Activated naive CD8-positive, alpha-beta T cell treated with anti-CD3 and anti-CD28 coated beads for 36 hours (primary cell): ENCODE measurements around the gene GH1. TPM values are rescaled to one million over a fixed set of nuclear protein-coding genes. Genes with fewer than 3 reads are reported as not detected.
"Not testable (repeated sequence)": the region's sequence is repeated elsewhere in the genome, so short reads cannot be mapped to it uniquely, and the experiment has no call there.

Experiments used
- DNase-seq: peaks from one replicate; pipeline ENCODE4 v3.0.0; 2021
- H3K27ac Mint-ChIP-seq: one replicate; pipeline ENCODE4 v1.8.0; 2022; ENCODE audit warnings: mild to moderate bottlenecking, moderate library complexity, mixed read lengths
- H3K27me3 Mint-ChIP-seq: one replicate; pipeline ENCODE4 v1.8.0; 2022; ENCODE audit warnings: mild to moderate bottlenecking, mixed read lengths
- H3K36me3 Mint-ChIP-seq: one replicate; pipeline ENCODE4 v1.8.0; 2021; ENCODE audit warnings: mild to moderate bottlenecking, mixed read lengths
- H3K4me1 Mint-ChIP-seq: one replicate; pipeline ENCODE4 v1.8.0; 2021; ENCODE audit warnings: mixed read lengths
- H3K4me3 Mint-ChIP-seq: one replicate; pipeline ENCODE4 v1.8.0; 2022; ENCODE audit warnings: mild to moderate bottlenecking, moderate library complexity, mixed read lengths
- H3K9me3 Mint-ChIP-seq: one replicate; pipeline ENCODE4 v1.8.0; 2022; ENCODE audit warnings: mixed read lengths
- total RNA-seq, 2 experiments: library from RNA; stranded (reverse); gene quantifications; one replicate each; pipeline ENCODE4 v1.2.3, GENCODE V29; 2021

GH1 gene
- total RNA-seq, 2 experiments from 2014 or later: not detected

DNA sequence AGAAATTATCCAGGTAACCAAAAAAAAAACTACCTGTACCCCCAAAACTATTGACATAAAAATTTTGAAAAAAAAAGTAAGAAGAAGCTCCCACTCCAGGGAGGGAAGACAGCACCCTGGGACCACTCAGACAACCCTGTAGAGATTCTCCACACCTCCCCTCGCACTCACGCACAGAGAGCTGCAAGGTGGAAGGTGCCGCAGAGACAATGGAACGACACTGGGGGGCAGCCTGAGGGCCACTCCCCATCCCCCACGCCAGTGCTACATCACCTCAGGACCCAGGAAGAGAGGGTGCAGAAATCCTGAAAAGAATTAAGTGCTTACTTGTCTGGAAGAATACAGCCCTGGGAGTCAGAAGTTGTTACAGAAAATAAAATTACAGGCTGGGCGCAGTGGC, 18.7 kb upstream of the GH1 start:
- H3K9me3 Mint-ChIP-seq: no peaks in the 10 kb centered on the region
- no peaks in the 10 kb centered on the region for H3K36me3 Mint-ChIP-seq
- H3K4me1 Mint-ChIP-seq: peaks cover 7% of the 10 kb centered on the region
- H3K27ac Mint-ChIP-seq: no peak overlapping the region
- no peak for DNase-seq
- H3K4me3 Mint-ChIP-seq: no peak overlapping the region
- no peaks in the 10 kb centered on the region for H3K27me3 Mint-ChIP-seq

DNA sequence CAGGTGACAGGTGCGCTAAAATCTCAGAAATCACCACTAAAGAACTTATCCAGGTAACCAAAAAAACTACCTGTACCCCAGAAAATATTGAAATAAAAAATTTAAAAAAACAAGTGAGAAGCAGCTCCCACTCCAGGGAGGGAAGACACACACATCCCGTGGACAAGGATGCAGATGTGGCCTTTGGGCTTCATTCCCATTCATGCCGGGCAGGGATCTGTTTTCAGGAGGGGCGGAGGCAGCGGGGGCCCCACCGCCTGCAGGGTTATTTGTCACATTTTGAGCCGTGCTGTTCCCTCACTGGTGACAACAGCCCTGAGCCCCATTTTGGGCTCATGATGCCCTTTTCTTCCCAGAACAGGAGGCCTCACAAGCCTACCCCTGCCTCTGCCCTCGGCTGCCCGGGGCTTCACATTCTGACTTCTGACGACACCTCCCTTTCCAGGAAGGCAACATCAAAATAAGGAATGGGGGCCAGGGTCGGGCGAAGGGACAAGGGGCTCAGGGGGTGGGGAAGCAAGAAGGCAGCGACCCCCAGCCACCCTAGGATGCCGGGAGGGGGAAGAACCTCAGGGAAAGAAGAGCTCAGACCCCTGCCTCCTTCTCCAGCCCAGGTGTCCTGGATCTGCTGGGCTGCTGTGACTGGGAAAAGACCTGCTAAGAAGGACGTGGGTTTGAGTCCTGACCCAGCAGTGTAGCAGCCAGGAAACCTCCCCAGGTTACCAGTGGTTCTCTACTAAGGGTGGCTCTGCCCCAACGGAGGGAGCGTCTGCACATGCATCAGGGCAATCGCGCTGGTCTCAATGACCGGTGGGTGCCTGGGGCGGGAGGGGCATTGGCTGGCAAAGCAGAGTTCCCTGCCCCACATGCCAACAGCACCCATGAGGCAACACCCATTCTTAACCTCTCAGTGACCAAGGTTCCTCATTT, 15.8 kb upstream of the GH1 start:
- Mint-ChIP-seq H3K4me1 (peaks cover 20% of the 10 kb centered on the region), H3K4me3 (no peak overlapping the region), H3K27me3 (no peaks in the 10 kb centered on the region), H3K9me3 (no peaks in the 10 kb centered on the region), H3K27ac (peak overlapping the region; percentile 12), H3K36me3 (no peaks in the 10 kb centered on the region)
- DNase-seq: no peak

DNA sequence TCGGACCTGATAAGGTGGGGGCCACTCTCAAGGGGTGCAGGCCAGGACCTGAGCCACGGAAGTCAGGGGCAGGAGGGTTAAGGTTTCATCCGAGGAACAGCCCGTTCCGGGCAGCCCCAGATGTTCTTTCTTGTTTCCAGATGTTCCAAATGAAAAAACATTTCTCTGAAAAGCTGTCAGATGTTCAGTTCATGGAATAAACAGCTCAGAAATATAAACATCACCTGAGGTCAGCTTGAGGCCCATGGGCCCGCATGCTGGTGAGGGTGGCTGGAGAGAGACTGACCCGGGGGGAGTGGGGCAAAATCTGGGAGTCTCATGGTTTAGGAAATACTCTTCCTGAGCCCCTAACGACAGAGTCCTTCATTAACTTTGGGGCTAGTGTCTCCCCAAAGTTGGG, 15.0 kb upstream of the GH1 start:
- H3K4me1 Mint-ChIP-seq: peaks cover 20% of the 10 kb centered on the region
- H3K27ac Mint-ChIP-seq: no peak overlapping the region
- no peaks in the 10 kb centered on the region for H3K27me3 Mint-ChIP-seq
- no peak for DNase-seq
- H3K4me3 Mint-ChIP-seq: no peak overlapping the region
- no peaks in the 10 kb centered on the region for H3K9me3 Mint-ChIP-seq
- H3K36me3 Mint-ChIP-seq: no peaks in the 10 kb centered on the region

DNA sequence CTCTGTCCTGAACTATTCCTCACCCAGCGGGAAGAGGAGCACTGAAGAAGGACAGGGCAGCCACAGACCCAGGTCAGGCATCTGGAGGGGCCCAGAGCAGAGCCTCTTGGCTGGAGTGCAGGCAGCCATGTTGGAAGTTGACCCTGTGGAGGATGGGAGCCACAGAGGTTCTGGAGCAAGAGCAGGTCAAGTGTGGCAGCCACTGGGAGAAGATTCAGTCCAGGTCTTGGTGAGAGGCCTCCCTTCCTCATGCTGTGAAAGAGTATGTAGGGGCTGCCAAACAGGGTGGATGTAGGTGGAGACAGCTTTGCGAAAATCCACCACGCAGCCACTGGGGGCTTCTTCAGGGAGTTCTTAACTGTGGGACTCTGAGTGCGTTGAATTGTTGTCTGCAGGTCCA, 14.1 kb upstream of the GH1 start:
- H3K27me3 Mint-ChIP-seq: no peaks in the 10 kb centered on the region
- no peaks in the 10 kb centered on the region for H3K36me3 Mint-ChIP-seq
- H3K27ac Mint-ChIP-seq: peak overlapping the region; percentile 70
- no peaks in the 10 kb centered on the region for H3K9me3 Mint-ChIP-seq
- peaks cover 20% of the 10 kb centered on the region for H3K4me1 Mint-ChIP-seq
- peak overlapping the region; percentile 94 for H3K4me3 Mint-ChIP-seq
- DNase-seq: no peak

DNA sequence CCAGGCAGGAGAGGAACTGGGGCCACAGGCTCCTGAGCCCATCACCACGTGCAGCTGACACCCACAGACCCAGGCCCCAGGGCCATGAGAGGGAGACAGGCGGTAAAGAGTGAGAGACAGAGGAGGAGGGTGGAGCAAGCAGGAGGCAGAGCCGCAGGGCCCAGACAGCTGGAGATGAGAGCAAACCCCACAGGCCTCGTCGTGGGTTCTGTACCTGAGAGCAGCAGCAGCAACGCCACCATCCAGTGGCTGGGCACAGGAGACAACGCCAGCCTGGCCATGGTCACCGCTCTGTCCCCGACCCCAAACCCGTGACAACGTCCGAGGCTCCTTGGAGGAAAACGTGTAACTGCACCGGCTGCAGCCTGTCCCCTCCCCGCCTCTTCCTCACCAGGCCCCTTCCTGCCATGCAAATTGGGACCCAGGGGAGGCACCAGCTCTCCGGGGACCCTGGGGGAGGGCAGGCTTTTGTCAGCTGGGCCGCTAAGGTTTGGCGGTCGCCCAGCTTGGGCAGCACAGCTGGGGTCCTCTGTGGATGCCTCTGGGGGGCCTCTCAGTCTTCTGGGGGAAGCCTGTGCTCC, 13.4 kb upstream of the GH1 start, which contains the start of gene CD79B:
TSS of gene CD79B (minus strand) at position 351 of the 581 bp plus-strand sequence. CDS start at position 281, 70 bp downstream.
- DNase-seq: peak; percentile 65
- no peaks in the 10 kb centered on the region for H3K36me3 Mint-ChIP-seq
- no peaks in the 10 kb centered on the region for H3K9me3 Mint-ChIP-seq
- peak within 1 kb of the TSS; percentile 87 for H3K27ac Mint-ChIP-seq
- peaks cover 20% of the 10 kb centered on the region for H3K4me1 Mint-ChIP-seq
- peak within 1 kb of the TSS; percentile 94 for H3K4me3 Mint-ChIP-seq
- H3K27me3 Mint-ChIP-seq: no peaks in the 10 kb centered on the region

DNA sequence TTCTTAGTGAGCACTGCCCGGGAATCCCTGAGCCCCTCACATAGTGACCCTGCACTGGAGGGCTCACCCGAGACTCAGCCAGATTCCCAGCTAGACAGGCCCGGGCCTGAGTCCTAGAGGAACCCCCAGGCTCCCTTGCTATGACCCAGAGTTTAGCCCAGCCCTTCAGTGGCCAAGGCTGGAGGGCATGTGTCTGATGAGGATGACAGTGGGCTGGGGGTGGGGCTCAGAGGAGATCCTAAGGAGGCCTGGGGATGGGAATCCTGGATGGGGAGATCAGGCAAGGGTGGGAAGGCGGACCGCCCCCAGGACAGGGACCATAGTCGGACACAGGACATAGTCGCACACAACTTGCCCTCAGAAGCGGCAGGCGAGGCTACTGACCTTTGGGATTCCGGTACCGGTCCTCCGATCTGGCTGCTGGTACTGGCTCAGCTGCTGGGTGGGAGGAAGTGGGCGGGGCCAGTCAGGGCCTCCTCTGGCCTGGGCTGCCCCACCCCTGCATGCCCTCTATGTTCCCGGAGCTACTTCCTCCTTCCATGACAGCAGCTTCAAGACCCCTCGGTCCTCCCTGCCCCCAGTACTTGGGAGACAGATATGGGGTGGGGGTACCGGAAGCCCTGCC, 12.4 kb upstream of the GH1 start:
- Mint-ChIP-seq H3K4me1 (peaks cover 20% of the 10 kb centered on the region), H3K27me3 (no peaks in the 10 kb centered on the region), H3K27ac (peak overlapping the region; percentile 54), H3K9me3 (no peaks in the 10 kb centered on the region), H3K36me3 (no peaks in the 10 kb centered on the region), H3K4me3 (peak overlapping the region; percentile 94)
- peak; percentile 63 for DNase-seq

DNA sequence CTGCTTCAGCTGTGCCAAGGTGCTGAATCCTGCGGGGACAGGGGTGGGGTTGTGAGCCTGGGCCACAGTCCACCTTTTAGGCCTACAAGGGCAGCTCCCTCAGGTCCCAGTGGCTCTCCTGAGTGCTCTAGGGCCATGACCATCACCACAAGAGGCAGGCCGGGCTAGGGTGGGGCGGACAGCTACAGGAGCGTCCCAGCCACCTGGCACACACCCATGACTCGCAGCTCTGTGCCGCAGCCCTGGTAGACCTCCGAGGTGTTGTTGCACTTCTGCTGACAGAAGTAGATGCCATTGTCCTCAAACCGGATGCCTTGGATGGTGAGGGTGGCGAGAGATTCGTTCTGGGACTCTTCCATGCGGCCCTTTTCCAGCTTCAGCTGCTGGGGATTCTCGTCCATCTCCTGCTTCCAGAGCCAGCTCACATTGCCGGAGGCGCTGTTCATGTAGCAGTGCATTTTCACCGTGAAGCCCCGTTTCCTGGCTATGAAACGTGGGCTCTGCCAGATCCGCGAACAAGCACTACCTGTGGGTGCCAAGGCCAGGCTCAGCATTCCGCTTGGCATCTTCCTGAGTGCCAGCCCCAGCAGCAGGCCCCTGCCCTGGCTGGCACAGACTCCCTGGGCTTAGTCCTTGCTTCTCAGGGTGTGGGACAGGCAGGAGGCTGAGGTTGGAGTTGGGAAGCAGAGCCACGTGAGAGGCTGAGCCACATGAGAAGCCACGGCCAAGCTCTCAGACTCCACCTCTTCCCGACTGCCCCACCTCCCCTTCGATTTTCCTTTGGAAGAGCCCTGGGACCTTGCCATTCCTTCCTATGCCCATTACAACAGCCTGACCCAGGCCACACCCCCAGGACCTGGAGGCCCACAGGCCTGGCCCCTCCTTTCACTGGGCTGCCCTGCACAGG, 11.5 kb upstream of the GH1 start:
- Mint-ChIP-seq H3K9me3 (no peaks in the 10 kb centered on the region), H3K4me1 (peaks cover 20% of the 10 kb centered on the region), H3K36me3 (no peaks in the 10 kb centered on the region), H3K4me3 (no peak overlapping the region), H3K27ac (no peak overlapping the region), H3K27me3 (no peaks in the 10 kb centered on the region)
- no peak for DNase-seq

DNA sequence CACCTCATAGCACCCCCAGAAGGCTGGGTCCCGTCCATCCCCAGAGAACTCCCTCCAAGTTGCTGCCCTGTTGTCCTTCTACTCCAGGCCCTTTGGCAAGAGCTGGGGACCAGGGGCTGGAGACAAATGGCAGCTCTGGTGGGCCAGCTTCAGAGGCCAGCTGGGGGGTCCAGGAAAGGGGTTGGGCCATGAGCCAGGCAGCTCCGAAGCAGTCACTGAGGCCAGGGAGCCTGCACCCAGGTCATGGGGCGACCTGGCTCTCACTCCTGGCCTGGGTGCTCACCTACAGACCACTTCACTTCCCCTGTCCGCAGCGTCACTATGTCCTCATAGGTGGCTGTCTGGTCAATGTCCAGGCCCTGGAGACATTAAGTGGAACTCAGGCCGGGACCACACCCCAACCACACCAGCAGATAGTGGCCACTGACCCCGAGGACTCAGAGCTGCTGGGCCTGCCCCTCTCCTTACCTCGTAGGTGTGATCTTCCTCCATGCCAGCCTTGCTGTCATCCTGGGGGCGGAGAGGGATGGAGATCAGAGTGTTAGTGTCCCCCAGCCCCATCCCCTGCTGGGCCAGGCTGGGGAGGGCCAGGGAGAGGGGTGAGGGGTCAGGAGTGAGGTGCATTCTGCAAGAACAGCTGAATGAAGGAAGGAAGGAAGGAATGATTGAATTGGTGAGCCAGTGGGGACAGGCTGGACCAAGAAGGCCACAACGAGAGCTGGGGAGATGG, 10.5 kb upstream of the GH1 start:
- H3K36me3 Mint-ChIP-seq: no peaks in the 10 kb centered on the region
- H3K27me3 Mint-ChIP-seq: no peaks in the 10 kb centered on the region
- no peak overlapping the region for H3K4me3 Mint-ChIP-seq
- H3K4me1 Mint-ChIP-seq: peaks cover 20% of the 10 kb centered on the region
- no peaks in the 10 kb centered on the region for H3K9me3 Mint-ChIP-seq
- H3K27ac Mint-ChIP-seq: no peak overlapping the region
- no peak for DNase-seq

DNA sequence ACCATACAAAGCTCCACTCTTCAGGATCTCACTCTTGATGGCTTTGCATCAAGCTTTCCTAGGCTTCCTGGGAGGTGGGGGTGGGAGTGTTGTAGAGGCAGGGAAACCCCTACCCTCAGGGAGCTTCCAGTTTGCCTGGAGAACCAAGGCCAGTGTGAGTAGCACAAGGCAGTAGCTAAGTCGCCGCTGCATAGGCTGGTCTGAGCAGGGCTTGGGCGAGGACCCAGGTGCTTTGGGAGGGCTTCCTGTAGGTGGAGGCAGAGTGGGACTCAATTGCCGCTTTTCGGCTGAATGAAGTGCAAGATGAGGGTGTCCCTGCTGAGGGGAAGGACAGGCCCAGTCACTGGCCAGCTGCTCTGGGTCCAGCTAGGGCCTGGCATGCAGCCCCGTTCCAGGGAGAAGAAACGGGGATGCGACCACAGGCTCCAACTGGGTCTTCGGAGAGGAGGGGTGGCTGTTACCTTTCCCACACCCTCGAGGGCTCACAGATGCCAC, 9.6 kb upstream of the GH1 start:
- no peaks in the 10 kb centered on the region for H3K36me3 Mint-ChIP-seq
- DNase-seq: no peak
- no peaks in the 10 kb centered on the region for H3K9me3 Mint-ChIP-seq
- H3K27me3 Mint-ChIP-seq: no peaks in the 10 kb centered on the region
- H3K4me1 Mint-ChIP-seq: peaks cover 20% of the 10 kb centered on the region
- H3K27ac Mint-ChIP-seq: no peak overlapping the region
- H3K4me3 Mint-ChIP-seq: no peak overlapping the region

DNA sequence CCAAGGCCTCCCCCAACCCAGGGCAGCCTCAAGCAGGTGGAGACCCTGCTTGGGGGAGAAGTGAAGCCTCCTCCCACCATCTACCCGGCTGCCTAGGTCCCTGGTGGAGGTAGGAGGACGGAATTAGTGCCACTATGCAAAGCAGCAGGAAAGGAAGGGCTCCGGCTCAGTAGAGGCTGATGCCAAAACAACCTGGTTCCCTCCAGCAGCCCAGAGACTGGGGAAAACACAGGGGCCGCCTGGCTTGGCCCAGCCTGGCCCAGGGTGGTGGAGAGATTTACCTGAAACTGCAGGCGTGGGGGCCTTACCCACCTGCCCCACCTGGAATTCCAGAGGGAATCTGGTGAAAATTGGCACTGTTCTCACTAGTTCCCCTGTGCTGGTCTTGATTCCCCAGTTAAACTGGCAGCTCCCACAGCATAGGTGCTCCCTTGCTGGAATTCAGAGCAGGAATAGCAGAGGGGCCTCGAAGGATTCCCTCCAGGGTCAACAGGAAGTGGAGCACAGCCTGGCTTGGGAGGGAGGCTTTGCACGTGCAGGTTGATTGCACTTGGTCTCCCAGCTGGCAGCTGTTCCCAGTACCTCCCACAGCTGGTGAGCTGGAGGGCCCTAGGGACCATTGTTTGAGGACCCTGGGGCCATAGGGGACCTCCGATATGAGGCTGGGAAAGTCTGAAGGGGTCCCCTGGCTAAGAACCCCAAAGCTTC, 9.0 kb upstream of the GH1 start:
- Mint-ChIP-seq H3K4me3 (no peak overlapping the region), H3K27me3 (no peaks in the 10 kb centered on the region), H3K9me3 (no peaks in the 10 kb centered on the region), H3K4me1 (peaks cover 15% of the 10 kb centered on the region), H3K36me3 (no peaks in the 10 kb centered on the region), H3K27ac (no peak overlapping the region)
- no peak for DNase-seq

DNA sequence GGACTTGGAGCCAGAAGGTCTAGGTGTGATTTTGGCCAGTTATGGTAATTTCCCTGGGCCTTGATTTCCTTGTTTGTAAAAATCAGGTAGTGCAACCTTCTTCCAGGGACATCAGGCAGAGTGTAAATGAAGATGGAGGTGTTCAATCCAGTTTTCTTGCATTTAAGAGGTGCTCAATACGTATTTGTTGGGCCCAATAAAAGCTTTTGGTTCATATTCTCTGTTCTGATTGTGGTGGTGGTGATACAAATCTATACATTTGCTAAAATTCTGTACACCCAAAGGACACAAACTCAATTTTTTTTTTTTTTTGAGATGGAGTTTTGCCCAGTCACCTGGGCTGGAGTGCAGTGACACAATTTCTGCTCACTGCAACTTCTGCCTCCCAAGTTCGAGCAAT, 7.5 kb upstream of the GH1 start:
- Mint-ChIP-seq H3K27me3 (no peaks in the 10 kb centered on the region), H3K36me3 (no peaks in the 10 kb centered on the region), H3K4me3 (no peak overlapping the region), H3K9me3 (no peaks in the 10 kb centered on the region), H3K27ac (no peak overlapping the region), H3K4me1 (peaks cover 5% of the 10 kb centered on the region)
- DNase-seq: no peak

DNA sequence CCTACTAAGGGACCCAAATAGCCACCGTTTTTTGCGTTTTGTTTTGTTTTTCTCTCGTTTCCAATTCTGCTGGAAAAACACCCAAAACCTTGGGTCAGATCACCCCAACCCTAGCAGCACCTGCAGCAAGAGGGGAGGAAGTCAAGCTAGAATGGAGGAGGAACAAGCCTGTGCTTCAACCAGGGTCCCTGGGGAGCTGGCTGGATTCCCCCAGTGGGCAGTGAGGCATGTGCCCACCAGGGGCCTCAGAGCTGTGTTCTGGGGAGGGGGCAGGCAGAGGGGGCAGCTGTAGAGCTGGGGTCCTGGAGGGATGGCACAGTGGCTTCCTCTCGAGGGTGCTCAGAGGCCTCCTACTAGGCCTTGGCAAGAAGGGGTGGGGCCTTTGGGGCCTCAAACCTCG, 7.0 kb upstream of the GH1 start:
- DNase-seq: no peak
- peak overlapping the region; percentile 25 for H3K27ac Mint-ChIP-seq
- H3K27me3 Mint-ChIP-seq: no peaks in the 10 kb centered on the region

DNA sequence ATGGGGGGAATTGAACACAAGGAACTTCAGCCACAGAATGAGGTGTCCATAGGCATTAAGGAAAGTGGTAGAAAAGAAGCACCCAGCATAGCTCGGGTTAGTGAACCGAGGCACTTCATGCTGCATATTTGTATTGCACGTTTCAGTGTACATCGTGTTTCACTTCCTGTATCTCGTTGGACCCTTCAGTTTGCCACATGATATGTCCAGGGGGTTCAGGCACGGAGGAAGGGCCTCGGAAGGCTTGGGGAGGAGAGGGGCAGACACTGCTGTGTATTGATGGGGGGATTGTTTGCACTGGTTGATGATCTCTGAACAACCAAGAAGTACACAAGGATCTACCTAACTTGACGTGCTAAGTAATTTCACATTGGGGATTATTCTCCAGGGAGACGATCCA, 3.8 kb upstream of the GH1 start:
- H3K27me3 Mint-ChIP-seq, H3K9me3 Mint-ChIP-seq, DNase-seq, H3K4me3 Mint-ChIP-seq, H3K36me3 Mint-ChIP-seq, H3K27ac Mint-ChIP-seq, H3K4me1 Mint-ChIP-seq: not testable (repeated sequence)

More for the DNA sequence above, 7.0 kb upstream of the GH1 start:
- Mint-ChIP-seq H3K36me3 (no peaks in the 10 kb centered on the region), H3K4me1 (no peaks in the 10 kb centered on the region), H3K4me3 (no peak overlapping the region), H3K9me3 (no peaks in the 10 kb centered on the region)
